22Rv1 (cell line): ENCODE results near the gene ARHGEF28.

Experiments used
- H3K27ac ChIP-seq: fragments of 450-650 bp; 2 replicates; pipeline ENCODE4 v1.5.1; 2017
- CTCF ChIP-seq: fragments of 450-650 bp; IDR thresholded peaks from 2 replicates; pipeline ENCODE4 v1.5.1; 2017; ENCODE audit warnings: mild to moderate bottlenecking
- ZFX ChIP-seq: fragments of 450-650 bp; IDR thresholded peaks from 2 replicates; pipeline ENCODE4 v1.6.1; 2017; ENCODE audit warnings: antibody characterized with exemption, borderline replicate concordance

ARHGEF28 gene

GRCh38 chr5:73968729-73969128 lies 342.7 kb downstream of the ARHGEF28 start:
- TF ChIP-seq CTCF (no peak), ZFX (no peak)
- no peak overlapping the region for H3K27ac ChIP-seq

GRCh38 chr5:73969195-73970036 lies 343.4 kb downstream of the ARHGEF28 start:
- H3K27ac ChIP-seq = no peak overlapping the region
- no peak for TF ChIP-seq CTCF
- no peak for TF ChIP-seq ZFX

- no peak overlapping the region for H3K27ac ChIP-seq
- TF ChIP-seq ZFX = no peak
Measured at GRCh38 chr5:73971326-73971725, 345.3 kb downstream of the ARHGEF28 start.

- TF ChIP-seq CTCF (no peak), ZFX (no peak)
- no peak overlapping the region for H3K27ac ChIP-seq
Measured at GRCh38 chr5:73973135-73973534, 347.1 kb downstream of the ARHGEF28 start.

- TF ChIP-seq ZFX (no peak), CTCF (no peak)
- no peak overlapping the region for H3K27ac ChIP-seq
Measured at GRCh38 chr5:73974871-73975360, 348.9 kb downstream of the ARHGEF28 start.

- TF ChIP-seq CTCF (no peak), ZFX (no peak)
- no peak overlapping the region for H3K27ac ChIP-seq
Measured at GRCh38 chr5:73975845-73976244, 349.8 kb downstream of the ARHGEF28 start.

GRCh38 chr5:73977146-73977545 lies 351.1 kb downstream of the ARHGEF28 start:
- H3K27ac ChIP-seq = no peak overlapping the region
- no peak for TF ChIP-seq CTCF
- no peak for TF ChIP-seq ZFX
